HG03108 (cell line): ENCODE results near the gene SLC7A14.

ENCODE experiments used
- ATAC-seq: cut with Tn5 transposase; IDR thresholded peaks from one replicate; pipeline ENCODE4 v1.9.1; 2021; ENCODE audit warnings: moderate library complexity; ENCODE audit not compliant: unreplicated experiment

The SLC7A14 gene

DNA sequence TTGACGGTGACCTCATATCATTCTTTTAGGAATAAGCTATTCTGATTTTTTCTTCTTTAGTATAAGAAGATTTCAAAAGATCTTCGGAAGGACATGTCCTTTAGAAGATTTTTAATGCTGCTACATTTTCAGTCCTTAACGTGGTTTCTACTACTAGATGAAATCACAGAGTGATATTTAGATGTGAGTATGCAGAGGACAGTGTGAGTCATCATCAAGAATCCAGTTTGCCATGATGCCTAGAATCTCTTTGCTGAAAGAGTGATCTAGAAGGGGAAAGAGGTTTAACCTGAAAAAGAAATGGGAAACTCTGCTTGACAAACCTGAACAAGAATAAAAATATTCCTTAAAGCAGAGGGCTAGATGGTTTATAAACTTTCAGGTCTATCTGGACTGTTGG lies 43.2 kb downstream of the SLC7A14 start:
- no peak for ATAC-seq

DNA sequence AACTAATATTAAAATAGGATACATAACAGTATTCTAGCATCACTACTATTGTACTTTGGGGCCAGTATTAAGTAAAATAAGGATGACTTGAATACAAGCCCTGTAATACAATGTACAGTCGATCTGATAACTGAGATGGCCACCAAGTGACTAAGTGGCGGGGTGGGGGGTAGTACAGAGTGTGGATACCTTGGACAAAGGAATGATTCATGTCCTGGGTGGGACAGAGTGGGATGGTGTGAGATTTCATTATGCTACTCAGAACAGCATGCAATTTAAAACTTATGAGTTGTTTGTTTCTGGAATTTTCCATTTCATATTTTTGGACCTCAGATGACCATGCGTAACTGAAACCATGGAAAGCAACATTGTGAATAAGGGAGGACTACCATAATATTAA lies 46.0 kb downstream of the SLC7A14 start:
- ATAC-seq = no peak

DNA sequence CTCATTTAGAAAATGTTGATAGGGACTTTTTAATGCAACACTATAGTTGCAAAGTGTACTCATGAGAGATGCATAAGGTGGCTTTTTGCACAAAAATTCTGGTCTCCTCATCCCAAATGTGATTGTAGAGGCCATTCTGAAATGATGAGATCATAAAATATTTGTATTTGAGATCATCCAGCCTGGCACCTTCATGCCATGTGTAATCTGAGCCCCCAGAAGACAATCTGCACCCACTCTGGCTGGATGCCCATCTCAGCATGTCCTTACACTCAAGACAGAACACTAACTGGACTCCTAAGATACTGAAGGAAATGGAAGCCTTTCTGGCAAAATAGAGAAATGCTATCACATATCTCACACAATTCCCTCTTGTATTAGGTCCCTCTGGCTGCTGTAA lies 49.2 kb downstream of the SLC7A14 start:
- no peak for ATAC-seq

DNA sequence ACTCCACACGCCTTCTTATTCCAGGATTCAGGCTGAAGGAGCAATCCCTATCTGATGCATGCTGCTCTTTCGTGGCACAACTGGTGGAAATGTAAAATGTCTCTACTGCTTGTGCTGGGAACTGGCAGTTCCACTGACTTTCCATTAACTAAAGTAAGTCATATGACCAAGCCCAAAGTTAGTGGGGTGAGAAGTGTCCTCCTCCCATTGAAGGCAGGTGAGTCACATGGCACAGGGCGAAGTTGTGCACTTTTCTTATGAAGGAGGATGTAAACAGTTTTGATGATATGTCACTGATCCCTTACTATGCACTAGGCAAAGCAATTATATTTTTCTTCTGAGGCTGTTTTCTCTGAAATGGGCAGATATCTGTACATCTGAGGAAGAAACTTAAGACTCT lies 51.6 kb downstream of the SLC7A14 start:
- ATAC-seq = no peak

DNA sequence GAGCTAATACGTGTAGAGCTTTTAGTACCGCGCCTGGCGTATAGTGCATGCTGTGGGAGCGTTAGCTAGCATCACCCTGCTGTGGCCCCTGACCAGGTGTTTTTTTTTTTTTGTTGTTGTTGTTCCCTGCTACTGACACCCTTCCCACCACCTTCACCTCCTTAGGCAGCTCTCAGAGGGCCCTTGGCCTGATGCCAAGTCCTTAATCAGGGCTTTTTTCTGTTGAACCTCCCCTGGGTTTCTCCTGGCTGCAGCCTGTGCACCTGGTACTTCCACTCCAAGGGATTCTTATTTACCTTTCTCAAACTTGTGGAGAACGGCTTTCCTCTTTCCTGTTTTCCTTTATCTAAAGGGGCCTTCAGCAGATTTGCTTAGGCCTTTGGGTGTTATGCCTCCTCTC lies 53.3 kb downstream of the SLC7A14 start:
- ATAC-seq = no peak

DNA sequence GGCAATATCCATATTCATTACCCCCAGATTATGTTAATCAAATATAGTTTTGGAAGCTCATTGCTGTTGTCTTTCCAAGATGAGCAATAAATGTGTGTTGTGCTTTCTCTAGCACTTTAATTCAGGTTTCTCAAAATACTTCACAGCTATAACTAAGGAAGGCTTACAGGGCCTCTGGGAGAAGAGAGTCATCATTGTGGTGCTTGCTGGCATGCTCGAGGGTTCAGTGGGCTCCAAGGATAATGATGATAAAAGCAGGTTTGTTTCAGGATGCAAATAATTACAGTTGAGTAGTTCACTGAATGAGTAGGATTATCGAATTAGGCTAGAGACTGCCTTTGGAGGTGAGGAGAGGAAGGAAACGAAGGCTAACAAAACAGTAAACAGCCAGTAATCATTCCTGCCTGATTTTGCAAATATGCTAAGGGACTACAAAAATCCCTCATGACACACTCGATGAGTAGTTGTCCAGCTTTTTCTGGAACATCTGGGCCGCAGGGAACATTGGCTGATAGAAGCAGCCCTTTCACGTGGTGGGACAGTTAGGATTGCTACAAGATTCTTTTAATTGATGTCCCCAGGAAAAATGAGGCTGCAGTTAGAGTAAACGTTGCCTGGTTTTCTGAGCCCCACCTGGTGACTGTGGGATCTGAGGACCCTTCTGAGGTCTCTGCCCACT lies 54.1 kb downstream of the SLC7A14 start:
- no peak for ATAC-seq

DNA sequence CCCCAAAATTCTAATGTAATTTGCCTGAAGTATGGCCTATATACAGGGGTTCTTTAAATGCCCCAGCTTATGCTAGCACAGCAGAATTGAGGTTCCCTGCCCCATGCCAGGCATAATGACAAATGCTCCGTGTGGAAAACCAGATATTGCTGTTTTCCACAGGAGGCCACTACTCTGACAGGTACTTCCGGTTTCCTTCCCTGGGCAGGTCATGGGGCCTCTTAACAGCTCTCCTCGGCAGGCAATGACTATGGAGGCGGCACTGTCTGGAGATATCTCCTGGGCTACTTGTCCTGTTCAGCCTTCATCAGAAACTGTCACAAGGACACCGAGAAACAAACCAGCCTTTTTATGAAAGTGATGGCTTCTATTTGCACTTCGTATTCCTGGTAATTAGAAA lies 54.8 kb downstream of the SLC7A14 start:
- ATAC-seq = no peak

DNA sequence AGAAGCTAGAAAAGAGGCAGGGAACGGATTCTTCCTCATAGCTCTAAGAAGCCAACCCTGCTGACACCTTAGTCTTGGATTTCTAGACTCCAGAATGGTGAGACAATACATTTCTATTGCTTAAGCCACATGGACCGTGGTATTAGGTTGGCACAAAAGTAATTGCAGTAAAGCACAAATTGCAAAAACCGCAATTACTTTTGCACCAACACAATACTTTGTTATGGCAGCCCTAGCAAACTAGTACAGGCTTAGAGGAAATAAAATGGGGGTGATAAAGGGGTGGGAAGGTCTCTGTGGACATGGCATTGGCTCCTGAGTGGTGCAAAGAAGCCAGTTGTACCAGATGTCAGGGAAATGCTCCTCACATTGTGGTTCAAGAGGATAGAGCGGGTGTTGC lies 56.0 kb downstream of the SLC7A14 start:
- ATAC-seq = no peak

DNA sequence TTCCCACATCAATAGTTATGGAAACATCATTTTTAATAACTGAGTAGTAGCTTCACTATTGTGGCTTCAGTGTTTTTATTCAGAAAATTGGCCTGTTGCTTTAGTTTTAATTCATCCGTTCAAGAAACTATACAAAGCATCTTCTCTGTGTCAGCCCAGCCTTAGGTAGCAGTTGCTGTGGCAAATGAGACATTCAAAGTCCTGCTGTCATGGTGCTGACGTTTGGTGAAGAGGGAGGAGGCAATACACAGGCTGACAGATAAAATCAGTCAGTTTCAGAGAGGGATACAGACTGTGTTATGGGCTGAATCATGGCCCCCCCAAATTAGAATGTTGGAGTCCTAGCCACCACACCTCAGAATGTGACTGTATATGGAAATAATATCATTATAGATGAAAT lies 56.5 kb downstream of the SLC7A14 start:
- ATAC-seq = no peak

DNA sequence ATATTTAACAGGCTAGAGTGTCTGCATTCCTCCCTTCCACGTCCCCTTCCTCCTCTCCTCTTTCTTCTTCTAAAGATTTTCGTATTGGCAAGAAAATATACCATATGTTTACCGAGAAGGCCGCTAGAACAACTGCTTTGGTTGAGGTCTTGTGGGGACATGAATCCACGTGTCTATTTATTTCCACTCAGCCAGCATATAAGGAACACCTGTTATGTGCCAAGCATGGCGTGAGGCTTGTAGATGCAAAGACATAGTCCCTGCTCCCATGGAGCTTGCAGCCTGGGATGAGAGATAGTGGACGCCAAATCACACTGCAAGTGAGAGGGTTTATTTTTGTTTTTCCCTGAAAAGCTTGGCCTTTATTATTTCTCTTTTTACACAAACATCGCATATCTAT lies 57.1 kb downstream of the SLC7A14 start:
- no peak for ATAC-seq

DNA sequence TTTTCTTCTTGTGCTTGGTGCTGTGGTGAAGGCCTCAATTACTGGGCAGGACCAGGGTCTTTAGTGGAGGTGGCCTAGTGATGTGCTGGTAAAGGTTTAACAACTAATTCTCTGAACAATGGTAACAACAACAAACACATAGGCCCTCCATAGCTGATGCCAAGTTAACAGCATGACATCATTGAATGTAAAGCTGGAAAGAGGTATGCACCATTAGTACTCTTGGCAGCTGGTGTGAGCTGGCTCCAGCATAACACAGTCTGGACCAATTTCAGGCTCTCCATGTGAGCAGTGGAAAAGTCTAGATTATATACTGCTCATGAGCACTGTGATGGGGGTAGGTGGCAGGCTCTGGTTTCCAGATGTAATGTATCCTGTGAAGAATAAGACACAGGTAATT lies 61.8 kb downstream of the SLC7A14 start:
- ATAC-seq = no peak

DNA sequence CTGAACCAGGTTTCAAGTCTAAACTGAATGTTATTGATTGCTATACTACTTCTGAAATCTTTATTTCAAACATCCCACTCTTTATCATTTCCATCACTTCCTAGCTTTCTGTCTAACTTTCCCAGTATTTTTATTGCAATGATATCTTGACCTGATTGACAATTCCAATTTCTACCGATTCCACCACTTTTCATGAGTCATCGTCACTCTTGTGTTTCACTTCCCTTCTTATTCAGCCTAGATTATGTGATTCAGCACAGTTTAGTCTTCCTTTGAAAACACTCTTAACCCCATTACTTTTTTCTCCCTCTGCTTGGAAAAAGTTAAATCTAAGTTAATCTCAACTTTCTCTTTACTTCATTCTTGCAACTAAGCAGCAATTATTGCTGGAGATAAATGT lies 62.6 kb downstream of the SLC7A14 start:
- ATAC-seq = no peak

DNA sequence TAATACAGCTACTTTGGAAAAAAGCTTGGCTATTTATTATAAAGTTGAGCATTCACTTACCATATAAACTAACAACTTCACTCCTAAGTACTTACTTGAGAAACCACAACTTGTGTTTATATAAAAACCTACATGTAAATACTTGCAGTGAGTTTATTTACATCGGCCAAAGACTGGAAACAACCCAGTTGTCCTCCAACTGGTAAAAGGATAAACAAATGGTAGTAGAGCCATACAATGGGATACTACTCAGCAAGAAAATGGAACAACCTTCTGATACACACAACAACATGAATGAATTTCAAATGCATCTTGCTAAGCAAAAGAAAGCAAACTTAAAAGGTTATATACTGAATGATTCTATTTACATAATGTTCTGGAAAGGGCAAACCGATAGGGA lies 63.7 kb downstream of the SLC7A14 start:
- ATAC-seq = no peak

DNA sequence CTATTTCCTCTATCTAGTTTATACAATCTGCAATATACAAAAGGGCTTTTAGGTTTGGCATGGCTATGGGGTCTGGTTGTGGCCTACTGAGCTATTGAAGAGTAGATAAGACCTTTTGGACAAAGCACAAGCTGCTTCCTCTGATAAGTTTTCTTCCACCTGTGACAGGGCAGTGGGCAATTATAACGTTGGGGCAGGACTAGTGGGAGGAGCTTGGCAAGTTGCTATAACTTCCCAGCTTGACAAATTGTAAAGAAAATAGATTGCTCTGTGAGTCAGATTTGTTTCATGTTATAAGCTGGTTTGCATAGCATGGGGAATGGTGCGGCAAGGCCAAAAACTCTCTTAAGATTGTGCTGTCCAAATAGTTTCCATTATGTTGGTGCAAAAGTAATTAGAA lies 64.9 kb downstream of the SLC7A14 start:
- no peak for ATAC-seq

DNA sequence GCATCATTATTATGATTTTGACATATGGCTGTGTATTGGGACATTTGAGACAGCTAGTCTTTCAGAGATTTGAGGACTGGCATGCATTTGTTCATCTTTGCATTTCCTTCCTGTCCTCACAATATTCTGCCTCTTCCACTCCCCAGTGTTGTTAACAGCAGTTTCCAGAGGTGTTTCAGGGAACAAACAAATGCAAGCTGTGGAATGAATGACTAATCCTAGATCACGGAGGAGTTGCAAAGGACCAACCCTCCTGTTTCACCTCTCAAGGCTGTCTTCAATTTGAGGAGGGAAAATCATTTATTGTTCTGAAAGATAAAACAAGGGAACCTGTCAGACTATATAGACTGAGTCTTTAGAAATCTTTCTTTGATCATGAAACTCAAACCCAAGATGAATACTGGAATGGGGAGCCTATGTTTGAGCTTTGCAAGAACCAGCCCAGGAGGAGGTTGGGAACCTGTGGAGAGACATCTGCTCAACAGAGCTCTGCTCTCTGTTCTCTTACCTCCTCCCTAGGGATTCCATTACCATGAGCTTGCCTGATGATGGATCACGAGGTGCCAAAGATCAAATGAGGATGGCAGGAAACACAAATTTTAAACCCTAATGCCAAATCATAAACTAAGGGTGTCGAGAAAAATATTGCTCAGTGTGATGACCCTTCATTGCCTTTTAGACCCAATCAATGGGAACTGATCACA lies 68.5 kb downstream of the SLC7A14 start:
- no peak for ATAC-seq

DNA sequence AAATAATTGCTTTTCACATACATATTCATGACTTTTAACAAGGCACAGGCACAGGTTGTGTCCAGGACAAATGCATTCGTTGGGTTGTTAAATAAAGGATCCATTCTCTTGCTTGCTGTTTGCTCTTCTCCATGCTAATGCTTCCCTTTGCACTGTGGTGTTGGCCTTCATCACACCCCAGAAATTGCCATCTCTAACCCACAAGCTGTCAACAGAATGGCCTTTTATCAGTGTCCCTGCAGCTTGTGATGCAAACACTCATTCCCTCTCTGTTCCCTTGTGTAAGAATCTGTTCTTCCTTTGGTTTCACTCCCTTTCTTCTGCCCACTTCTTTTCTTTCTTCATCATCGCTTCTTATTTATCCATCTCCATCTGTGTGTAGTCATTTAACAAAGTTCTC lies 72.2 kb downstream of the SLC7A14 start:
- no peak for ATAC-seq

DNA sequence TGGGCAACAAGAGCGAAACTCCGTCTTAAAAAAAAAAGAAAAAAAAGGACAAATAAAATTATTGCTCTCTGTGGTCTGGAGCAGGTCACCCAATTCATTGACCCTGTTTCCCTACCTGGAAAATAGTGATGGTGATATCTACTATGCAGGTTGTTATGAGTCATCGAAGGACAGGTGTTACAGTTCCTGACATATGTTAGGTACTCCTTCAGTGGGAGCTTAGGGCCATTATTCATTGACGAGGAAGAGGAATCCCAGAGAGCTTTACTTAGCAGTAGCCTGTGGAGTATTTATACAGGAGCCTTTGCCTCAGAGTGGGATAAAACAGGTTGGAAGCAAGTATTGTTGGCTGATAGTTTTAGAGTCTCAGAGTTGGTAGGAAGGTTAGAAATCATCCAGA lies 74.5 kb downstream of the SLC7A14 start:
- ATAC-seq = no peak

DNA sequence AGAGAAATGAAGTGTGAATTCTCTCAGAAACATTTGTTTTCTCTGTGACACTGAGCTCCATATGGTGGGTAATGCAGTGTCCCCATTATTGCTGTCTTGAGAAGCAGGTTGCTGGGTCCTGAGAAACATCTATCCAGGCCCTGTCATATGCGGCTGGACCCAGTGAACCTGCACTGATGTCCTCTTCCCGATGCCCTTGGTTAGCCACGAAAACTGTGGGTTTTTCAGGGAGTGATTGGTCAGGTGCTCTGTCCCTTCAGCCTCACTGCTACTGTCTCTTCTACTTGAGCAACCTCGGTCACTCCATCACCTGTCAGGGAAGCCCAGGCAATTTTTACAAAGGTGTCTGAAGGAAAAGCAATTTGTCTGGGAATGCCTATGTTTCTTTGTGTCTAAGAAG lies 77.0 kb downstream of the SLC7A14 start:
- no peak for ATAC-seq

DNA sequence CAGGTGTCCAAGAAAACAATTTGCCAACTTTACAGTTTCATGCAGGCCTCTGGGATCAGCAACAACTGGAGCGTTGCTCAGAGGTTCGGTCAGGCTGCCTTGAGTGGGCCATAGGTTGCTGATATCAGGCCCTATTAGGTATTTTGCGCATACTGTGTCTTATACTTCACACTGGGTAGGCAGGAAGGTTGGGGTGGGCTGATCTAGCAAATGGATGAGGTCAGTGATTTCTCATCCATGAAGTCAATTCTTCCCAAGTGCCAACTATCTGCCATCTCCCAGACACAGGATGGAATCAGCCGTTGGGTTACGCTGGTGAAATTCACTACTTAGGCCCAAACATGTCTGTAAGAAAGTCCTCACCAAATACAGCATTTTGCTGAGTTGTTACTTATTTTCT lies 77.6 kb downstream of the SLC7A14 start:
- ATAC-seq = no peak

DNA sequence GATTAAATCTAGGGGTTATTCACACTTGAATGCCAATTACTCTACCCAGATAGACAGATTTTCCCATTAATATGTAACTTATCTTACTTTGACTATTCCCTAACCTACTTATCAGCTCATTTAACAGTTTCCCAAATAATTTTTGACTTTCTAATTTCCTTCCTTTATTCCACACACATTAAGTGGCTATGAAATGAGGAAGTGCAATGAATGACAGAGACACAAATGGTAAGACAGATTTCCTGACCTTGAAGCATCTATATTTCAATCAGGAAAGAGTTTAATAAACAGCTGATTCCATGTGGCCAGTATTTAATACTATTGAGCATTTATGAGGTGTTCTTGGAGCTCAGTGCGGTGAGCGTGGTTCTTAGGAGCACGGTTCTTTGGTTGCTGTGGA lies 78.8 kb downstream of the SLC7A14 start:
- ATAC-seq = no peak

DNA sequence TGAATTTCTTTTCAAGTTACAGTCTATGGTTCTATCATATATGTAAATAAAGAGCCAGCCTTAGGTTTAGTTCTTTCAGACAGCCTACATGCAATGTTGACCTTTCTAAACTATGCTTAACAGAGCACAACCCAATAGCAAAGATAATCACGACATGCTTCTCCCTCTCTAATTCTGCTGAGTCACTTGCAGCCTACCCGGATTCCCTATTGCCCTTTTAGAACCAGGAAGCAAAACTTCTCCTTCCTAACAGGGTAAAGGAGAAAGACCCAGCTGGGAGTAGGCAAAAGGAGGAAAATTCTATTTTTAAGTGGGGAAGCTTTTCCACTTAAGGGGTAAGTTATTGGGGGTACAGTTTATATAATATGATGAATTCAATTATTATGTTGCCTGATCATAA lies 79.3 kb downstream of the SLC7A14 start:
- ATAC-seq = no peak

DNA sequence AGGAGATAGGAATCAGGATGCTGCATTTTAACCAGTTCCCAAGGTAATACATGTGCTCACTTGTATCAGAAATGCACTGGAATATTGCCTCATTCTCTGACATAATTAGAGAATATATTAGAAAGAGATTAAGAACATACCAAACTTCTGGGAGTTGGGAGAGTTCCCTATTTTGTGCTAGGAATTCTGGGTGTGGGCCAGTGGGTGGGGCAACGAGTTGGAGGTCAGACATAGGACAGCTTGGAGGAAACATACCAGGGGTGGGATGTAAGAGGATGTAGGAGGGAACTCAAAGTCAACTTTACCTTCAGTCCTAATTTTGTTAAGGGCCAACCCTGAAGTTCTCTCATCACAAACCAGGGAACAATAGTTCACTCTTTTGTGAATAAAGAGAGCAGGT lies 83.6 kb downstream of the SLC7A14 start:
- no peak for ATAC-seq

DNA sequence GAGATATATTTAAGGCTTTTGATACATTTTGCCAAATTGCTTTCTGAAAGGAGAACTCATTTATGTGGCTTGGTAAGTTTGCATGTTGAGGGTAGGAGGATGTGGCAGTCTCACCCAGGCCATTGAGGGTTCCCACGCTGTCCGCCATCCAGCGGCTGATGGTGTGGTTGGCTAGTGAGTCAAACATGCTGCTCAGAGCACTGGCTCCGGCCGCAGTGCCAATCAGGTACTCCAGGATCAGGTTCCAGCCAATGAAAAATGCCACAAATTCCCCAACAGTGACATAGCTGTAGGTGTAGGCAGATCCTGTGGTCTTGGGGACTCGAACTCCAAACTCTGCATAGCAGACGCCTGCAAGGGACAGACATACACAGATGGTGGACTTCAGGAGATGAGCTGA lies 84.9 kb downstream of the SLC7A14 start:
- ATAC-seq = no peak
